Cardiac septum (tissue), 1 donor: ENCODE results near the gene SLC10A7. TPM values are rescaled to one million over a fixed set of nuclear protein-coding genes. Genes with fewer than 3 reads are reported as not detected.

Experiments used
- DNase-seq: peaks from one replicate; pipeline ENCODE4 v3.0.0-alpha.2; 2020; ENCODE audit warnings: low spot score
- intact Hi-C: fragments of 100-400 bp; cut with DNase I; formaldehyde crosslinking; loops from one replicate; pipeline ENCODE4 v1.14.0; 2022
- total RNA-seq: library from RNA; stranded (reverse); fragmentation: NEBNext Ultra II Directional; extraction: Animal tissue kit (Norgen Biotek cat#: 25700); gene quantifications from one replicate; pipeline ENCODE4 v1.2.1, GENCODE V29; 2021
- donor health status: DM: no; HTN: no; CAD: no.

Gene SLC10A7
- total RNA-seq, 1 donor from 2014 or later, result 5.0 TPM

DNA sequence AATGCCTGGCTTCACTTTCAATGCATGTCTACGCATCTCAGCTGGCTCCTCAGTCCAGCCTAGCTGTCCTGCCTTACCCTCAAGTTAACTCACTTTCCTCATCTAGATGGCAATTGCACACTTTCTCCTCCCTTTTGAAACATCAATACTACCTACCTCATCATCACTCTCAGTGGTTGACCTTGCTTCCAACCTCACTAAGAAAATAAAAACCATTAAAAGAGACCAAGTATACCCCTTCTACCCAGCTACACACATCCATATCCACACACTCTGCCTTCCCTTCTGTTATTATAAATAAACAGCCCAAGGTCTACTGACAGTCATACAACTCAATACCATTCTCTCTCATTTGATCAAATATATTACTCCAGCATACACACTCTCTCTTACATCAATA is 21.5 kb downstream of the SLC10A7 start:
- DNase-seq, result no peak
- intact Hi-C loops, result no loop called here

DNA sequence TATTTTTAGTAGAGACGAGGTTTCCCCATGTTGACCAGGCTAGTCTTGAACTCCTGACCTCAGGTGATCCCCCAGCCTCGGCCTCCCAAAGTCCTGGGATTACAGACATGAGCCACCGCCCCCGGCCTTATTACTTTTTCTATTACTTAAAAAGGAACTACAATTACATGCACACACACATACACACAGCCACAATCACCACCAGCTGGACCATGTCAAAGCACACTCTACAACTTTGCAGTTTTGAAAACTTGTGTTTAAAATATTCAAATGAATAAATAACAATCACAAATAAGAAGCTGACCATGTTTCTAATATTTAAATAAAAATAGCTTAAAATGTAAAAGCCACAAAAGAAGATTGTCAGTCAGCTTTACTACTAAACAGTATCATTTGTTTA is 23.4 kb downstream of the SLC10A7 start:
- no peak for DNase-seq
- intact Hi-C loops, result no loop called here

DNA sequence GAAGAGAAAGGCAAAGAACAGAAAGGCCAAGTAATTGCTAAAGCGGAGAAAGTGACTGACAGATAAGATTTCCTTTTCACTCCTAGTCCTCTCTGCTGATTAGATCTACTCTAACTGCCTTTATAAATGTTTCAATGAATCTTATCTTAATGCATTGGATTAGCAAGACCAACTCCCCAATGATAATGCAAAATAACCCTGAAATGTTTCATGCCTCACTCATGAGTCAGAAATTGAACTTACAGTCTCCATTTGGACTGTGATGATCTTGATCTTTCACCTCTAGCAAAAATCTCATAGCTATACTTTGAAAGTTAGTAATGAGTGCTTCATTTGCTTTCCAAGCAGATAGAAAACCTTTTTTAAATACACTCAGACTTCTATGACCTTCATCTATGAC is 26.5 kb downstream of the SLC10A7 start:
- intact Hi-C loops, result no loop called here
- no peak for DNase-seq

DNA sequence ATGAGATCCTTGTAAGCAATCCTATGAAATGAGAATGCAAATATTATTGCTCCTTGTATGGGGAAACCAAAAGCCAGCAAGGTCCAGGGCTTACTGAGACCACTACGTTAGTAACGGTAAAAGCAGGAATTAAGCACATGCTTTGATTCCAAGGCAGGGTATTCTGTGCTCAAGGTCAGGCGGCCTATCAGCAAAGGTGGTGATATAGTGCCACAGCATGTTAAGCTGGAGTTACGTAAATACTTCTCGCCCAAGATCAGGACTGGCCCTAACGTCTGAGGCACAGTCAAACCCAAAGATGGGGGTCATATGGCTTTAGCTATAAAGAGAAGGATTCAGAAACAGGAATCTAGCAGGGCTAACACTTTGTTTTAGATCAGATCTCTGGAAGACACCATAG is 27.6 kb downstream of the SLC10A7 start:
- intact Hi-C loops, result no loop called here
- DNase-seq, result no peak

DNA sequence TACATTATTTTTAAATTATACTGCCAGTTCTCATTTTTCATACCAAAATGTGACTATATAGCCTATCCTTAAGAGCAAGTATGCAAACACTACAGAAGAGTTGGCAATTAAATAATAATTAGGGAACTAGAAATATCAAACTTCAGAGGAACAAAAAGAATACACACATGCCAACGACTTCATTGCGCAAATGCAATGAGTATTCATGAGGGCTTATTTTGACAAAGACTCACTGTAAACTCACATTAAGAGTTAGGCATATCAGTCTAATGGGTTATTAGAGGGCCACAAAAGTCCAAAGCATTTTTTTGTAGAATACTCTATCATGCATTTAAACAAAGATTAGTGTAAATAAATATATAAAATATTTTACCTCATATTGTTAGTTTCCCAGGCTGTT is 31.6 kb downstream of the SLC10A7 start:
- DNase-seq, result no peak

DNA sequence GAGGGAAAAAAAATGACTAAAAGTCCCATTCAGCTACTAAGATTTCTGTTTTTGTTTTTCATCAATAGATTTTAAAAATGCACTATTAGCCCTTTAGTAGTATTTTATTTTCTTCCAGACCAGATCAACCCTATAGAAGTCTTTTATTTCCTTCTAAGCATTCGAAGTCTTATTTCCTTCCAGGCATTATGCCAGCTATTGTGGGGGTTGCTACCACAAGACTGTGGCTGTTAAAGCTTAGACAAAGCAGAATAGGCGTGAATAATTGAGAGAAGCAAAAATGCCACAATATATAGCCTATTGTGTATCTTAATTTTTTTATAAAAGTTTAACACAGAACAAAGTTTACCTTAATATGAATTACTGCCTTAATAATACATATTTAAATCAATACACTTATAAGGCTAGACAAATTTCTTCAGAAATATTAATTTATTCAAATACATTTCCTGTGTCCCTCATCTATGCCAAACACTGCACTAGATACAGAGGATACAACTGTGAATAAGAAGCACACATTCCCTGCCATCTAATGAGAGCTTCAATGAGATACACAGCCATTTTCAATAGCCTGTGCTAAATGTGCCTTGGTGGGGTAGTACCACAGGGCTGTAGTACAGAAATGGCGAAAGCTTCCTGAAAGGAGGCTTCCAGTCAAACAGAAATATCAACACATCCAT is 33.1 kb downstream of the SLC10A7 start:
- DNase-seq, result no peak
- intact Hi-C loops, result no loop called here

More for the DNA sequence above, 31.6 kb downstream of the SLC10A7 start:
- intact Hi-C loops, result no loop called here

DNA sequence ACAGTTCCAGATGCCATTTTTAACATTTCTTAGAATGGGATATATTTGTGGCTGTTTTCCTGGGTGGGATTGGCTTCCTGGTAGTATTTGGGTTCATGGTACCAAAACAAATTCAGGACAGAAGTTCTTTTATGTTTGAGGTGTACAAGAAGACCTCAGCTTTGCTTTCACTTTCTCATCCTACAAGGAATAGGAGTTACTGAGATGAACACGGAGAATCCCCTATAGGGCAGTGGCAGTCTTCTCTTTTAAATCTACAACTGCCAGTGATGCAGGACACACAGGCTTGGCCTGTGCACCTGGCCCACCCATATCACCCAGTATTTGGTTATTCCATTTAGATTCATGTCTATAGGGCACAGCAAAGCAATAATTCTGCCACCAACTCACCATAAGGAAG is 35.2 kb downstream of the SLC10A7 start:
- intact Hi-C loops, result no loop called here
- no peak for DNase-seq

DNA sequence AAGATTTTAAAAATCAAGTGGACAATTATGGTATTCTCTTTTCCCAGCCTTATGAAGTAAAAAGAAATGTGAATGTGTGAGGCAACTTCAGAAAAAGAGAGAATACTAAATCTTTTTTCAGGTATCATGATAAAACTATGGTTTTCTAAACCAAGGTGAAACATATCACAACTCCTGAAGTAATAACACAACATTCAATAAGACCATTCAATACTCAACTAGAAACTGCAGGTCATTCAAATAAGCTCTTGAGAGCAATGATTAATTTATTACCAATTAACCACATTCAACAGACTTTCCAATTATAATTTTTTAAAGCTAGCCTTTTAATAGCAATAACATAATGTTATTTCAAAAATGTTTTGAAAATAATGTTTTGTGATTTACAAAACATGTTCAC is 35.8 kb downstream of the SLC10A7 start:
- intact Hi-C loops, result no loop called here
- DNase-seq, result no peak

DNA sequence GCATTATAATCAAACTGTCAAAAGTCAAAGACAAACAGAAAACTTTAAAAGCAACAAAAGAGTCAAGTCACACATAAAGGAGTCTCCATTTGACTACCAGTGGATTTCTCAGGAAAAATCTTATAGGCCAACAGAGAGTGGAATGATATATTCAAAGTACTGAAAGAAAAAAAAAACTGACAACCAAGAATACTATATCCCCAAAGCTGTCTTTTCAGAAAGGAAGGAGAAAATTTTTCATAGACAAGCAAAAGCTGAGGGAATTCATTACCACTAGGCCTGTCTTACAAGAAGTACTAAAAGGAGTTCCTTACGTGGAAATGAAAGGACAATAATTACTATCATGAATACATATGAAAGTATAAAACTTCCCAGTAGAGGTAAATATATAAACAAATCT is 39.0 kb downstream of the SLC10A7 start:
- intact Hi-C loops, result no loop called here
- DNase-seq, result no peak

DNA sequence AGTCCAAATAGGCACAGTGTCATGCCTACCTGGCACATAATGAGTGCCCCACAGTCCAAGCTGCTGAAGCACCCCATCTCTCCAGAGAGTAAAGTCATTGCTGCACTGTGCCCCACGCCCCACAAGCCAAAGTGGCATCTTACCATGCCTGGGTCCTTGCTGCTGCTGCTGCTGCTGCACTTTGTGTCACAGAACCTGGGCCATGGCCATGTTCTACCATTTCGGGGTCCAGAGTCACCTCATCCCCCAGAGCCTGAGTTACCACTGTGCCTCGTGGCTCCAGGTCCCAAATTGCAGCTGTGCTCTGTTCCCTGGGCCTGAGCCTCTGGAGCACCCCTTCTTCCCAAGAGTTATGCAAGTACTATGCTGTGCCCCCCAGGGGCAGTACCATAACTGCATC is 40.5 kb downstream of the SLC10A7 start:
- no peak for DNase-seq
- intact Hi-C loops, result no loop called here

DNA sequence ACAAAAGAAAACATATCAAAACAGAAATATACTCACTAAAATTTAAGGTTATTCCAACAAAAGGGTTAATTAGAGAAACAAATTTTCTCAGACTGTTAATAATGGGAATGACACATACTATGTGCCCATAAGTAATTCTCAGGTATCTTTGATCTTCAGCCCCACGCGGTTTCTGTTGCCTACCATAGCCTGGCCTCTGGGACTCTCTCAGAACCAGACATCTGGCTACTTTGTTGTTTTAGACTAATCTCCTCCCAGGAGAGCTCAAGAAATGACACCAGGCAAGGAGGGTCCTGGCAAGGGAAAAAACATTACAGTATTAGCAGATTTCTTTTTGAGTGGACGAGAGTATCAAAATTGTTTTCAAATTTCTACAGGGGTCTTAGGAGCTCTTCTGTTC is 43.7 kb downstream of the SLC10A7 start:
- intact Hi-C loops, result no loop called here
- no peak for DNase-seq

DNA sequence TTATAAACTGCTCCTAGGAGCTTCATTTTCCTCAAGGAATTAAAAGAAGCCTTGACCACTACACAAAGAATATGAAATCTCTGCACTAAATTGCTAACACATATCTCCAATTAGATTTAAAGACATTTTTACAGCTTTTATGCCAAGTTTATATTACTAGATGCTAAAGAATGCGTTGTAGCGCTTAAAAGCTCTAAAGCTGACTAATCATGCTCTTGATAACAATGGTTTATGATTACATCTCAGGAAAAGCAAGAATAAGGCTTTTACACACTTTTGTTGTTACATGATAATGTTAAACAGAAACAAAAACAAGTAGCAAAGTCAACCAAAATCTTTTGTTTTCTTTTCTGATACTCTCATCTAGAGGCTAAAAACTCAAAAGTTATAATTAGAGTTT is 44.7 kb downstream of the SLC10A7 start:
- DNase-seq, result no peak
- intact Hi-C loops, result no loop called here

DNA sequence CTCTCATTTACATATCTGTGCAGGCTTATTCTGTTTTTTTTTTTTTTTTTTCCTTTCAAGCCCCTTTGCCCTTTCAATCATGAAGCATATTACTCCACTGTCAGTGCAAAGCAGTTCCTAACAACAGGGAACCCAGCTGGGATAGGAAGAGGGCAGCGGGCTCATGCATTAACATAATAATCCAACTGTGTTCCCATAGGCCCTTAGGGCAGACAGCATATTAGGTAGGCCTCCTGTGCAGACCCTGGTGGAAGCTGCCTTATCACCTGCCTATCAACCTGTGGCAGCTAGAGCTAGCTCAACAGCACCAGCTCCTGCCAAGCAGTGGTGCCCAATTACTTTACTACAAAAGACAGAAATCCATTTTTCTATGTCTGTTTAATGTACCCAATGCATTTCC is 49.3 kb downstream of the SLC10A7 start:
- DNase-seq, result no peak

DNA sequence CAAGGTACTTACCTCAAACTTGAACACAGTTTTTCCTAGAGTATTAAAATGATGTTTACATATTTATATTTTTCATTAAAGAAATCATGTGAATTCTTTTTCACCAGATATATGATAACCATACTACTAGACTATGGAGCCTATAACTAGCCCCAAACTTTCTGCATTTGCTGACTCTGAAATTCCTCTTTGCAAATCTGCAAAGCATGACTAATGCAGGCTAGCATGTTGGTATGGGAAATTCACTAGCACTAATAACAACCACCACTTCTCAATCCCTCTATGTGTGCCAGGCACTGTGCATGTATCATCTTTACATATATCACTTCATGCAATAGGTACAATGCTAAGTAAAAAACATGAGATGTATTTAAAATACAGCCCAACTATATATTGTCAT is 51.1 kb downstream of the SLC10A7 start:
- intact Hi-C loops, result no loop called here
- no peak for DNase-seq

More for the DNA sequence above, 49.3 kb downstream of the SLC10A7 start:
- intact Hi-C loops, result no loop called here

DNA sequence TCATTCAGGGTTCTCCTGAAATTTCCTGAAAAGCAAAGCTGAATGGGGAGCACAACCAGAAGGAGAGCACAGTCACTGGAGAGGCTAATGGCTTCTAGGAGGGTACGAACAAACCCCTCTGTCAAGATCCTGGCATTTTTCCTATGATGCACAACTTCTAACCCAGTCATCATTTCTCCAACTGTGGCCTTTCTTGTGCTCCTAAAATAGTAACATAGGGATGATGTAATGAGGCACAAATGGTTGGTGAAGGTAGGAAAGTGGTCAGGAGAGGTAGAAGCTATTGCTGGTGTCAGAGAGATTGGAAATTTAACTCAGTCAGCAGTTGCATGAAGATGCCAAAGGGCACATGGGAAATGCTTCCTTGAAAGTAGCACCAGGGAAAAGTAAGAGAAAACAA is 52.7 kb downstream of the SLC10A7 start:
- intact Hi-C loops, result no loop called here
- DNase-seq, result no peak

DNA sequence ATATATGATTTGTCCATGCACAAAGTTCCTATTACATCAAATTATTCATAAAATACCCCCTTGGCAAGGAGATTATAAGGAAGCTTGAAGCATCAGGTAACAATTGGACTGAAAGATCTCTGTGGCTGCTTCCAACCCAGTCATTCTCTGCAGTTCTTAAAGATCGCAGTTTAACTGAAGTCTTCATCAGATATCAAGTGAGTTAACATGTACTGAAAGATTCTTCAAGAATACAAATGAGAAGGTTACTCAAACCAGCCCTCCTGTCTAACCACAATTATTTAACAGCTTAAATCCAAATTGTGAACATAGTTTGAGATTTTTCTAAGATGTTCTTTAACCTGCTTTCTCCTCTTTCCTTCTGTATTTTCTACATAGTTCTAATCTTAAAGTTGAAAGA is 56.1 kb downstream of the SLC10A7 start:
- intact Hi-C loops, result no loop called here
- DNase-seq, result no peak

DNA sequence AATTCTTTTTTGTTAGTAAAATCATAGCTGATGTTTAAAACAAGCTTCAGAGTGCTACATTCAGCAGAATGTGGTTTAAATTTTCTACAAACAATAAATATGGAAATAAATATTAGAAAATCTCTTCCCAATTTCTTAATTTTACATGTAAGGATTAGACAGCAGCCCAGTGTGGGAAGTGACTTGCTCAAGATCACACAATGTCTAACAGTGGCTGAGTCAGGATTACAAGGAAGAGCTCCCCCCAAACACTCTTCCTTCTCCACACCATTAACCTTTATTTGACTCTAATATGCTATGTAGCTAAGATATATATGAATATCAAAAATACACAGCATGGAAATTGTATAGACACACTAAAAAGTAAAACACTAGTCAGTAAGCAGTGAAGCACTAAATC is 59.5 kb downstream of the SLC10A7 start:
- no peak for DNase-seq
- intact Hi-C loops, result no loop called here

DNA sequence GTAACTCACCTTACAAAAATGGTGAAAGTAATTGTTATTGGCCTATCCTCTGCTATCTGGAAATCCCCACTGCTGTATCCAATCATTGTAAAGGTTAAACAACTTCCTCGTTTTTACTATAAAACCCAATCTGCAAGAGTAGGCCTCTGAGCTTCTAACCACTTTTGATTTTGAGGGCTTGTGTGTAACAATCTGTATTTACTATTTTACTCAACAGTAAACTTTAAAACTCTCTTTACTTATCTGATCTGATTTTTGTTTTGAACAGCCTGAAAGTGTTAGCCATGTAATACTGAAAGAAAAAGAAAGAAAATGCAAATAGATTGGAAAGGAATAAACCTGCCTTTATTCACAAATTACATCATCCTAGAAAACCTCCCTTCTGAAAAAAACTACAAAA is 63.1 kb downstream of the SLC10A7 start:
- no peak for DNase-seq
- intact Hi-C loops, result no loop called here

DNA sequence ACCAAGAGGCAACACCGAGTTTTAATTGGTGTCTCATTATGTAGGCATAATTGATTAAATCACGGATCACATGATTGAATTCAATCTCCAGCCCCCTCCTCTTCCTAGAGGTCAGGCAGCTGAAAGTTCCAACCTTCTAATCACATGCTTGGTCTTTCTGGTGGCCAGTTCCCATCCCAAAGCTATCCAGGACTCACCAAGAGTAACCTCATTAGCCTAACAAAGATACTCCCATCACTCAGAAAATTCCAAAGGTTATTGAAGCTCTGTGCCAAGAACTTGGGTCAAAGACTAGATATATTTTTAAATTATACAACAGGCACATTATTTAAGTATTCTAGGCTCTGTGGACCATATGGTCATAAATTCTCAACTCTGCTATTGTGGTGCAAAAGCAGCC is 65.1 kb downstream of the SLC10A7 start:
- DNase-seq, result no peak
- intact Hi-C loops, result no loop called here

DNA sequence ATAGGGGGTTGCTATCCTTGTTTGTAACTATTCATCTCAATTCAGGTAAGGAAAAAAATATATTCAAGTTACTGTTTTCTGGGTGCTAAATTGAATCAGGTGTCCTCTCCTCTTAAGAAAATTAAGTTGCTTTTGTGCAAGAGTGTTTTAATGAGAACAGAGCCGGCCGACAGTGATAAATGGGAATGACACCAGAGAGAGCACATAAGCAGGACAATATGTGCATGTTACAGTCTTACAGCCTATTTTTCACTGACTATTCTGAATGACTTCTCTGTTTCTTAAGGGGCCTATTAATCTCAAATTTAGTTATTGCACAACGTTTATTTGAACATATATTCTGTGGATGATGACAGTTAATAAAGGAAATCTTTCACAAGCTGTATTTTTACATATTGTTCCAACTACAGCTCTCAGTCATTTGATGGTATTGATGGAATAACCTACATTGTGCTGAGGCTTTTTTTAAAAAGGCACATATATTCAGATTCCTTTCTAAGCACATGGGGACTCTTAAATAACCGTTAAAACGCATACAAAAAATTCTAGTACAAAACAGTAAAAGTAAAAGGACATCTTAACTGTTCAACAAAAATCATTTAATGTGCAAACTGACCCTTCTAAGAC is 68.4 kb downstream of the SLC10A7 start:
- no peak for DNase-seq
- intact Hi-C loops, result no loop called here

DNA sequence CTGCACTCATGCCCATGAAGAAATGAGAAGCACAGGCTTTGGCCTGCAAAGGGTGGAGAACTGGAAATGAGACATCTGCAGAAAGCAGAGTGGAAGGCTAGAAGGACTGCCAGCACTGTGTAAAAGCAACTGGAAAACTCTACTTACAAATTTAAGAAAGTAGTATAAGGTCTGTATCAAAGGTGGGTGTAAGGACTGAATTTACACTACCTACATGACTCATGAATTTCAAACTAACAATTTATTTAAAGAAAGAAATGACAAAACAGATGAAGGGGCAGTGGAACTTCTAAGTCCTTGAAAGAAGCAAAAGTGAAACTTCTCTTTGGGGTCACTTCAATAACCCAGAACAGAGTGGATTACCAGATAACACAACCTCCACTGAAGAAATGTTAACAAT is 71.2 kb downstream of the SLC10A7 start:
- DNase-seq, result no peak
- intact Hi-C loops, result no loop called here

DNA sequence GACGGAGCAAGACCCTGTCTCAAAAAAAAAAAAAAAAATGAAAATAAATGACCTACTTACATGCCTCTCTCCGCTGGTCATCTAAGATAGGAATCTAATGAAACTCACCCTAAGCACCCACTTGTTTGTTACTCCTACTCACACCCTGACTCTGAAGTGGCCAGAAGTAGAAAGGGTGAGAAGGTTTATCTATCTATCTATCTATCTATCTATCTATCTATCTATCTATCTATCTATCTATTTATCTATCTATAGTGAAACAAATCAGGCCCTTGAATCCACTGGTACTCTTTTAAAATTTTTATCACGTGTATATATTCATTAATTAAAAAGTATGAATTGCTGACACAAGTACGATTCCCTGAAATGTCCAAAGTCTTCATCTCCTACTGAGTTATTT is 75.2 kb downstream of the SLC10A7 start:
- no peak for DNase-seq
- intact Hi-C loops, result no loop called here
